Heart left ventricle (tissue), 16 donors: ENCODE data around the gene SCRG1. TPM values are rescaled to one million over a fixed set of nuclear protein-coding genes. Genes with fewer than 3 reads are reported as not detected.

Experiments
- ATAC-seq, 4 donors: fragments of 200-7000 bp; cut with Tn5 transposase; one replicate each; pipeline ENCODE4 v1.9.1; 2020 to 2022; ENCODE audit warnings: moderate library complexity in 4 of 4, mild to moderate bottlenecking in 3 of 4, moderate number of reproducible peaks in 1 of 4
- DNase-seq, 5 donors: peaks; one replicate each; pipeline ENCODE4 v3.0.0-alpha.2; 2020
- H3K27ac ChIP-seq, 12 donors: fragments of 200-600 bp; sonication (generic) in 4 of 12; one replicate each; pipeline versions ENCODE4 v1.5.0 to v1.8.0; 2016 to 2022; ENCODE audit warnings: mild to moderate bottlenecking in 2 of 12
- H3K27me3 ChIP-seq, 9 donors: fragments of 200-600 bp; sonication (generic) in 2 of 9; one replicate each; pipeline versions ENCODE4 v1.5.1 to v1.8.0; 2016 to 2022; ENCODE audit warnings: mild to moderate bottlenecking in 3 of 9
- H3K36me3 ChIP-seq, 9 donors: fragments of 200-600 bp; sonication (generic) in 2 of 9; one replicate each; pipeline versions ENCODE4 v1.5.0 to v1.8.0; 2018 to 2022; ENCODE audit warnings: mild to moderate bottlenecking in 2 of 9
- H3K4me1 ChIP-seq, 12 donors: fragments of 200-600 bp; sonication (generic) in 4 of 12; one replicate each; pipeline versions ENCODE4 v1.5.0 to v1.8.0; 2016 to 2022; ENCODE audit warnings: mild to moderate bottlenecking in 3 of 12
- H3K4me3 ChIP-seq, 12 donors: fragments of 200-600 bp; sonication (generic) in 4 of 12; one replicate each; pipeline versions ENCODE4 v1.5.0 to v1.8.0; 2017 to 2022; ENCODE audit warnings: mild to moderate bottlenecking in 9 of 12, moderate library complexity in 4 of 12
- H3K9me3 ChIP-seq, 12 donors: fragments of 200-600 bp; sonication (generic) in 4 of 12; one replicate each; pipeline versions ENCODE4 v1.5.0 to v1.8.0; 2016 to 2022; ENCODE audit warnings: mild to moderate bottlenecking in 1 of 12
- POLR2A ChIP-seq, 2 donors: fragments of 450-650 bp; IDR thresholded peaks; one replicate each; pipeline ENCODE4 v1.6.1; 2017; ENCODE audit warnings: antibody characterized with exemption in 2 of 2, mild to moderate bottlenecking in 2 of 2, moderate library complexity in 2 of 2
- WGBS, 4 donors: extraction: QIAGEN DNeasy Blood & Tissue Kit in 2 of 4; methylation state at CpG; one replicate each; pipeline versions ENCODE4 v1.1.5 to v1.1.7; 2013 to 2018; 5-methylcytosine and 5-hydroxymethylcytosine counted together
- intact Hi-C, 10 donors: fragments of 100-400 bp; cut with DNase I; formaldehyde crosslinking; loops; one replicate each; pipeline versions ENCODE4 v1.11.1 to v1.14.2; 2022
- polyA plus RNA-seq, 2 donors: library from polyadenylated mRNA; stranded (reverse); fragments of 200-250 nt; gene quantifications; one replicate each; pipeline ENCODE4 v1.2.3, GENCODE V29; 2013
- total RNA-seq, 9 donors: library from RNA; depleted of rRNA in 2 of 9; stranded (reverse); fragments of >200 nt in 2 of 9; fragmentation: NEBNext Ultra II Directional in 3 of 9; extraction: Animal tissue kit (Norgen Biotek cat#: 25700) in 3 of 9; gene quantifications; one replicate each; pipeline versions ENCODE4 v1.1.0 to v1.2.4, GENCODE V29; 2016 to 2023
- TF ChIP-seq, protein P1 (sequence below), 12 donors: fragments of 200-600 bp; sonication (generic) in 4 of 12; IDR thresholded peaks; one replicate each; pipeline versions ENCODE4 v1.5.0 to v1.8.0; 2018 to 2022; ENCODE audit warnings: antibody characterized with exemption in 12 of 12, mild to moderate bottlenecking in 5 of 12
- donor health status: ischemic (EF 13 %, LVEDD 7.1; RV severe dilation, severe dysfunction).
- donor health status: healthy with polysubstance abuse.
- donor health status: DM: no; HTN: yes; CAD: no.
- donor health status: DM: no; HTN: no; CAD: no.
- donor health status: ischemic (EF 25% LVEDD 6.9; RV normal size, moderate dysfunction).
- donor health status: ischemic (EF 25% LVEDD 5.7; RV mildly dilated, moderate dysfunction).
- donor health status: healthy.
- donor health status: DM: yes; HTN: yes; CAD: no.
- donor health status: ischemic (EF 35%, LVEDD 5.7; RV mildly dilated, moderate dysfunction).
- donor health status: nonischemic (EF 11% LVEDD 7.7; RV severe dilation, severe dysfunction).
- donor health status: DM: yes; HTN: yes; CAD: no.
- donor health status: PGD.
- donor health status: ischemic (EF 29% LVEDD 5.4; RV normal size, mild dysfunction).
- donor health status: nonischemic (EF 23%, LVEDD 6.1; RV moderate dilation, normal function).

The SCRG1 gene
- total and polyA plus RNA-seq, 11 donors = 0.08 to 0.46 (median 0.23) TPM; not detected in 1

DNA sequence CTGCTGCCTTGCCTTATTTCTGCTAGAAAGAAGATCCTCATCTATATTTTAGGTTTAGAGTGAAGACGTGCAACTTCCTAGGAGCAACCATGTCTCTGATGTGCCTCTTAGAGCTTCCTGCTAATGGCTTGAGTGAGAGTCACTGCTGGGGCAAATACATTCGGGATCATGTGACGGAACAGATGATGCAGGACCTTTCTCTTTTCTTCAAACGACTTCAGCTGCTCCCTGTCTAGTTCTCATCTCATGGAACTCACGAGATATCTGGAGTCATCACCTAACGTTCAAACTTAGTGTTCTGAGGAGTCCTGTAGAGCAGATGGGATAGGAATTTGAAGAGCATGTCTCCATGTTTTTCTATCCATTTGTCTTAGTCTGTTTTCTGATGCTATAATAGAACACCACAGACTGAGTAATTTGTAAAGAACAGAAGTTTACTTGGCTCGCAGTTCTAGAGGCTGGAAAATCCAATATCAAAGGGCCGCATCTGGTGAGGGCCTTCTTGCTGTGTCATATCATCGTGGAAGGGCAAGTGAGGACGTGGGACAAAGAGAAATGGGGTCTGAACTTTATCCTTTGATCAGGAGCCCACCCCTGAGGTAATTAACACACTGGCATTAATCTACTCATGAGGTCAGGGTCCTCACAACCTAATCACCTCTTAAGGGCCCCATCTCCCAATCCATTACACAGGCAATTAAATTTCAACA, 43.5 kb upstream of the SCRG1 start:
- H3K36me3 ChIP-seq = peaks cover 0 to 6% (median 0%) of the 10 kb centered on the region in 9 donors
- H3K27ac ChIP-seq = no peak overlapping the region
- WGBS, 4 donors = 89 to 92% (median 91%) methylated on average over 10 of the region's 10 CpGs
- H3K27me3 ChIP-seq = no peaks in the 10 kb centered on the region
- TF ChIP-seq, protein P1, sequence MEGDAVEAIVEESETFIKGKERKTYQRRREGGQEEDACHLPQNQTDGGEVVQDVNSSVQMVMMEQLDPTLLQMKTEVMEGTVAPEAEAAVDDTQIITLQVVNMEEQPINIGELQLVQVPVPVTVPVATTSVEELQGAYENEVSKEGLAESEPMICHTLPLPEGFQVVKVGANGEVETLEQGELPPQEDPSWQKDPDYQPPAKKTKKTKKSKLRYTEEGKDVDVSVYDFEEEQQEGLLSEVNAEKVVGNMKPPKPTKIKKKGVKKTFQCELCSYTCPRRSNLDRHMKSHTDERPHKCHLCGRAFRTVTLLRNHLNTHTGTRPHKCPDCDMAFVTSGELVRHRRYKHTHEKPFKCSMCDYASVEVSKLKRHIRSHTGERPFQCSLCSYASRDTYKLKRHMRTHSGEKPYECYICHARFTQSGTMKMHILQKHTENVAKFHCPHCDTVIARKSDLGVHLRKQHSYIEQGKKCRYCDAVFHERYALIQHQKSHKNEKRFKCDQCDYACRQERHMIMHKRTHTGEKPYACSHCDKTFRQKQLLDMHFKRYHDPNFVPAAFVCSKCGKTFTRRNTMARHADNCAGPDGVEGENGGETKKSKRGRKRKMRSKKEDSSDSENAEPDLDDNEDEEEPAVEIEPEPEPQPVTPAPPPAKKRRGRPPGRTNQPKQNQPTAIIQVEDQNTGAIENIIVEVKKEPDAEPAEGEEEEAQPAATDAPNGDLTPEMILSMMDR (IDR thresholded peaks at IDR 0.05) = no peak
- TF ChIP-seq POLR2A (IDR thresholded peaks at IDR 0.05) = no peak
- H3K4me3 ChIP-seq = no peak overlapping the region
- intact Hi-C loops = loop anchor here in 1 of 10 donors (5.0 kb wide), 1 partner anchor 35 kb away; no protein-coding TSS in a partner anchor
- no peak for ATAC-seq
- H3K9me3 ChIP-seq = peaks cover 0 to 8% (median 0%) of the 10 kb centered on the region in 12 donors
- no peak for DNase-seq
- peaks cover 0 to under 1% (median 0%) of the 10 kb centered on the region in 12 donors for H3K4me1 ChIP-seq

DNA sequence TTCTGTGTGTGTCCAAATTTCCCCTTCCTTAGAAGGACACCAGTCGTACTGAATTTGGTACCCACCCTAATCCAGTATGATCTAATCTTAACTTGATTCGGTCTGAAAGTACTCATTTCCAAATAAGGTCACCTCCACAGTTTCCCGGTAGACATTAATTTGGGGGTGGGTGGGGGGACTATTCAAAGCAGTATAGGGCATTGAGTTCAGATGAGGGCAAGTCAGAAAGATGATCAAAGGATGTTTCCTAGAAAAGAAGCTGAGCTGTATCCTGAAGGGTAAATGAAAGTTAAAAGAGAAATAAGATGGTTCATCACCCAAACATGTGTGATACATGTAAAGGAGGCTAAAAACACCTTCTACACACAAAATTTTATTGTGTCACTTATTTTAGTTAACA, 42.0 kb upstream of the SCRG1 start:
- no peak for TF ChIP-seq POLR2A (IDR thresholded peaks at IDR 0.05)
- TF ChIP-seq, protein P1 (IDR thresholded peaks at IDR 0.05) = no peak
- intact Hi-C loops = loop anchor here in 1 of 10 donors (5.0 kb wide), 1 partner anchor 36 kb away; no protein-coding TSS in a partner anchor
- Histone ChIP-seq H3K27ac (no peak overlapping the region), H3K4me3 (no peak overlapping the region), H3K27me3 (no peaks in the 10 kb centered on the region), H3K9me3 (peaks cover 0 to 8% (median 0%) of the 10 kb centered on the region in 12 donors), H3K36me3 (peaks cover 0 to 6% (median 0%) of the 10 kb centered on the region in 9 donors), H3K4me1 (peaks cover 0 to 2% (median 0%) of the 10 kb centered on the region in 12 donors)
- no peak for DNase-seq
- WGBS, 4 donors = 81 to 87% (median 84%) methylated on average over 3 of the region's 3 CpGs
- no peak for ATAC-seq

DNA sequence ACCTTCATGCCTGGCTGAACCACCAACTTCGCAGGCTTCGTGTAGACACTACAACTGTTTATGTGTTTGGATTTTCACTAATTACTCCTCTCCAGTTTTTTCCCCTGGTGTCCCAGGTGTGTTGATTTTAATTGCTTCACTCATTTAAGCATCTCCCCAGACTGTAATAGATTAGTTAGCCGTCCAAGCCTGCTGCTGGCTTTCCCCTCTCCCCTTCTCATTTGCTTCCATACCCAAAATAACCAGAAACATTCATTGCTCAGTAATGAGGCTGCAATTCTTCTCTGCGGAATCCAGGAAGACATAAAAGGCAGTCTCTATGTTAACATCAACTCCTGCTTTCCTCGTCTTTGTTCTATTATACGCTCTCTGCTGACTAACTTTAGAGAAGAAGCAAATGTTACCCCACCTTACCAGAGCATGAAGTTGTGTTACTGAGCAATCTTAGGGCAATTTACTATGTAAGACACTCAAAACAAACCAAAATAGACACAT, 37.9 kb upstream of the SCRG1 start:
- ATAC-seq (no peak), DNase-seq (no peak)
- Histone ChIP-seq H3K36me3 (no peaks in the 10 kb centered on the region), H3K9me3 (peaks cover 0 to 8% (median 0%) of the 10 kb centered on the region in 12 donors), H3K4me1 (peaks cover 0 to 5% (median 0%) of the 10 kb centered on the region in 12 donors), H3K4me3 (no peak overlapping the region), H3K27me3 (no peaks in the 10 kb centered on the region), H3K27ac (peak overlapping the region in 1 of 12 donors; percentile 49)
- TF ChIP-seq, protein P1 (IDR thresholded peaks at IDR 0.05) = no peak
- no peak for TF ChIP-seq POLR2A (IDR thresholded peaks at IDR 0.05)
- WGBS, 4 donors = 82 to 88% (median 86%) methylated on average over 6 of the region's 6 CpGs
- intact Hi-C loops = no loop called here

DNA sequence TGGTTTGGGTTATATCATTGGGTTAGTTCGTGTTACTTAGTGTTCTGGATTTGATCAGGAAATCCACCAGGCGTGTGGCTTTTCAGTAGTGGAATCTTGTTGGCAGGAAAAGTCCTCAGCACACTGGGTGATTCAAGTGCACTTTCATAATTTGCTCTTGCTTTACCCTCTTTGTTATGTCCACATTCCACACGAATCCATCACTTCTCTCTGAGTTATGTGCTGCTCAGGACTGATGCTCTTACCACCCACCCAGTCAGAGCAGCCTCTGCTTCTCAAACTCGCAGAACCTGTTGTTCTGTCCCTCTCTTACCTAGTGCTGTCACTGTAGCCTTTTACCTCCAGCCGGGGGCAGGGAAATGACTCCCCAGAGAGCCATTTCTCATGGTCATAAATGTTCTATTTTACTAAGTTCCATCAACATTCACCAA, 37.2 kb upstream of the SCRG1 start:
- H3K27ac ChIP-seq = peak overlapping the region in 1 of 12 donors; percentile 49
- H3K4me1 ChIP-seq = peaks cover 0 to 5% (median 0%) of the 10 kb centered on the region in 12 donors
- H3K36me3 ChIP-seq = no peaks in the 10 kb centered on the region
- TF ChIP-seq, protein P1 (IDR thresholded peaks at IDR 0.05) = no peak
- no peak for TF ChIP-seq POLR2A (IDR thresholded peaks at IDR 0.05)
- H3K27me3 ChIP-seq = no peaks in the 10 kb centered on the region
- H3K9me3 ChIP-seq = peaks cover 0 to 8% (median 0%) of the 10 kb centered on the region in 12 donors
- 50 to 65% (median 61%) methylated on average over 5 of the region's 5 CpGs for WGBS, 4 donors
- intact Hi-C loops = no loop called here
- H3K4me3 ChIP-seq = no peak overlapping the region
- DNase-seq (no peak), ATAC-seq (peak in 1 of 4 donors; percentile 34)
